GM10248 (cell line): ENCODE measurements around the gene MAP3K2.

Experiments used
- CTCF ChIA-PET: fragments of 300-600 bp; sonication (Branson Sonifier 250); formaldehyde crosslinking; extraction: SDS; loops from one replicate; lab custom pipeline; 2021; ENCODE audit warnings: antibody characterized with exemption; lab: Yijun Ruan, JAX
- POLR2A ChIA-PET: fragments of 350-650 bp; sonication (Branson Sonifier 250); formaldehyde crosslinking; extraction: SDS; loops from one replicate; lab custom pipeline; 2020; ENCODE audit warnings: antibody characterized with exemption; lab: Yijun Ruan, JAX
- DNase-seq: peaks from one replicate; pipeline ENCODE4 v3.0.0; 2012; ENCODE audit errors: extremely low spot score
- TF ChIP-seq, protein P1 (sequence below): IDR thresholded peaks from 2 replicates; pipeline ENCODE4 v1.5.1; 2012; ENCODE audit warnings: mild to moderate bottlenecking, low read depth; ENCODE audit errors: extremely low read depth, missing control alignments, control extremely low read depth

The MAP3K2 gene

DNA sequence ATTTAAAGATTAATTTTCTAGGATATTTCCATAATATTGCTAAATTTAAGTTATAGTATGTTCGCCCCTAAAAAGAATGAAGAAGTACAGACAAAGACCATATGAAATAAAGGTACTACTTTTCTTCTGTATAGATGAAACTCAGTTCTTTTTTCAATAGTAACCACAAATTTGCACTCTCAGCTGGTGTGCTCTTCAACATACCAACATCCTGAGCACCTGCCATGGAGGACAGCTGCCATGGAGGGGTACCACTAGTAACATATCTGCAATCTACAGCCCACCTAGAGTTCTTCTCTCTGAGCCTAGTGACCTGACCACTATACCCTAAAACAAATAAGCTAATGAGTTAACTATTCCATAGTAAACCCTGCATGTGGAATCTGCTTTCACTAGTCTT lies 57.0 kb downstream of the MAP3K2 start:
- TF ChIP-seq, protein P1, sequence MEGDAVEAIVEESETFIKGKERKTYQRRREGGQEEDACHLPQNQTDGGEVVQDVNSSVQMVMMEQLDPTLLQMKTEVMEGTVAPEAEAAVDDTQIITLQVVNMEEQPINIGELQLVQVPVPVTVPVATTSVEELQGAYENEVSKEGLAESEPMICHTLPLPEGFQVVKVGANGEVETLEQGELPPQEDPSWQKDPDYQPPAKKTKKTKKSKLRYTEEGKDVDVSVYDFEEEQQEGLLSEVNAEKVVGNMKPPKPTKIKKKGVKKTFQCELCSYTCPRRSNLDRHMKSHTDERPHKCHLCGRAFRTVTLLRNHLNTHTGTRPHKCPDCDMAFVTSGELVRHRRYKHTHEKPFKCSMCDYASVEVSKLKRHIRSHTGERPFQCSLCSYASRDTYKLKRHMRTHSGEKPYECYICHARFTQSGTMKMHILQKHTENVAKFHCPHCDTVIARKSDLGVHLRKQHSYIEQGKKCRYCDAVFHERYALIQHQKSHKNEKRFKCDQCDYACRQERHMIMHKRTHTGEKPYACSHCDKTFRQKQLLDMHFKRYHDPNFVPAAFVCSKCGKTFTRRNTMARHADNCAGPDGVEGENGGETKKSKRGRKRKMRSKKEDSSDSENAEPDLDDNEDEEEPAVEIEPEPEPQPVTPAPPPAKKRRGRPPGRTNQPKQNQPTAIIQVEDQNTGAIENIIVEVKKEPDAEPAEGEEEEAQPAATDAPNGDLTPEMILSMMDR, result no peak
- CTCF ChIA-PET, result interaction anchor here (0.6 to 1.1 kb wide), 2 partner anchors 9 to 13 kb away, joined by 3 read pairs; no protein-coding TSS in a partner anchor
- POLR2A ChIA-PET, result no interaction called here
- DNase-seq, result no peak

DNA sequence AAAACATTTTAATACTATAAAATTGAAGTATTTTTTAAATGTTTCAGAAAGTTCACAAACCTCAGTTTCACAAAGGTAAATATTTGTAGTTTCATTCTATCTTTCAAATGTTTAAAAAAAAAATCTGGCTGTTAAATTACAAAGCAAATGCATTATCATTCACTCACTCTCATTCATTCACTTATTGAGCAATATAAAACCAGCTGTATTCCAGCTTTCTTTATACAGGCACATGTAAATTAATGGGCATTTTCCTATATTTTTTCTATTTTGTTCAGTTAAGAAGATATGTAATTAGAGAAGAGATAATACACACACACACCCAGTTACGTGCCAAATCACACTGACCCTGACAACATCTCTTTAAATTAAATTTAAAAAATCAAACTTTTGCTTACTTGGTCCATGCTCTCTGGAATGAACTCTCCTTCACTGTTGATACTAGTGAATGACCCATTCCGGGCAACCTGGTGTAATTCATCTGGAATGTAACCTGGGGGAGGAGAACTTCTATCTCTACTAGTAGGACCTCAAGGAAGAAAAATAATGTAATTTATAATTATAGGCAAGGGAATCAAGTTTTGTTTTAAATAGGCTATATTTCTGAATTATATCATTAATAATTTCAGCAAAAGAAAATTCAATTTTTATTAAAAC lies 61.4 kb downstream of the MAP3K2 start:
- ChIA-PET POLR2A (no interaction called here), CTCF (interaction anchor here (1.0 to 1.3 kb wide), 3 partner anchors 12 to 25 kb away, joined by 3 read pairs; no protein-coding TSS in a partner anchor)
- no peak for DNase-seq
- TF ChIP-seq, protein P1, result no peak

DNA sequence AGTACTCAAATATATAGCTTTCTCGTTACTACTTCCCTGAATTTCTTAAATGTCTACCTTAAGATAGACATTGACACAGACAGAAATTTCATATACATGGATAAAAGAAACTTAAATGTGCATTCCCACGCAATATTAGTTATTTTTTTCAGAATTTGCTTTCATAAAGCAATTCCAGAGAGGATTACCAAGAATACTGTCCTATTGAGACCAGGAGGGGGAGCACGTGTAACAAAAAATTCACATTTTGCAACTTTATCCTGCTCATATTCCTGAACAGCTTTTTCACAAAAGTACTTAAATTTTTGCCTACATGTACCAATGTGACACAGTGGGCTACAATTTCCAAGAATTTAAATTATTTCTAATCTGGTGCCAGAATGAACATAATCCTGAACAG lies 63.1 kb downstream of the MAP3K2 start:
- no peak for DNase-seq
- POLR2A ChIA-PET, result no interaction called here
- TF ChIP-seq, protein P1, result peak; percentile 34
- CTCF ChIA-PET, result interaction anchor here (1.2 to 3.6 kb wide), 6 partner anchors 9 to 155 kb away, joined by 3 to 15 read pairs (median 6); no protein-coding TSS in a partner anchor

- no peak for DNase-seq
- TF ChIP-seq, protein P1, result no peak
- ChIA-PET POLR2A (no interaction called here), CTCF (interaction anchor here (1.6 kb wide), 1 partner anchor 19 kb away, joined by 4 read pairs; no protein-coding TSS in a partner anchor)
These were observed 66.5 kb downstream of the MAP3K2 start for GRCh38 chr2:127321303-127321702.

DNA sequence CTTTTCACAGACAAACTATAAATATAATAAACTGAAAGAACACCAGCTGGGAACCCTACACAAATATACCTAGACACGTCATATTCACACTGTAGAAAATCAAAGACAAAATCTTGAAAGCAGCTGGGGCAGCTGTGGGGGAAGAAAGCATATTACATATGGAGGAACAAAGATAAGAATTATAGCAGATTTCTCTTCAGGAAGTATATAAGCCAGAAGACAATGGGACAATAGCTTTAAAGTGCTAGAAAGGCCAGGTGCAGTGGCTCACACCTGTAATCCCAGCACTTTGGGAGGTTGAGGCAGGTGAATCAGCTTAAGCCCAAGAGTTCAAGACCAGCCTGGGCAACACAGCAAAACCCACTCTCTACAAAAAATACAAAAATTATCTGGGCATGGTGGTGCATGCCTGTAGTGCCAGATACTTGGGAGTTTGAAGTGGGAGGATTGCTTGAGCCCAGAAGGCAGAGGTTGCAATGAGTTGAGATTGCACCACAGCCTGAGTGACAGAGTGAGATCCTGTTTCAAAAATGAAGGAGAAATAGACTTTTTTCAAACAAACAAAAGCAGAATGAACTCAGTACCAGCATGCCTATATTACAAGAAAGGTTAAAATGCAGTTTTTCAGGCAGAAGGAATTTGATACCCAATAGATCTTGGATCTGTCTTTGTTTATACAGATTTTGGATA lies 67.0 kb downstream of the MAP3K2 start:
- TF ChIP-seq, protein P1, result no peak
- CTCF ChIA-PET, result interaction anchor here (1.6 kb wide), 1 partner anchor 19 kb away, joined by 4 read pairs; no protein-coding TSS in a partner anchor
- POLR2A ChIA-PET, result no interaction called here
- DNase-seq, result no peak

- no peak for DNase-seq
- CTCF ChIA-PET, result no interaction called here
These were observed 67.7 kb downstream of the MAP3K2 start for GRCh38 chr2:127320067-127320466.

More at GRCh38 chr2:127320067-127320466, 67.7 kb downstream of the MAP3K2 start:
- POLR2A ChIA-PET, result no interaction called here
- TF ChIP-seq, protein P1, result no peak
